Esophagus (tissue), 2 donors: ENCODE measurements around the gene SIM1. TPM values are rescaled to one million over a fixed set of nuclear protein-coding genes. Genes with fewer than 3 reads are reported as not detected.

Experiments
- H3K27ac ChIP-seq, 2 donors: one replicate each; pipeline ENCODE4 v1.5.1; 2013; ENCODE audit warnings: low read depth in 2 of 2, mild to moderate bottlenecking in 2 of 2, inconsistent platforms in 1 of 2, low read length in 1 of 2, moderate library complexity in 1 of 2
- H3K27me3 ChIP-seq, 2 donors: one replicate each; pipeline ENCODE4 v1.6.1; 2013; ENCODE audit warnings: low read length in 2 of 2, control low read depth in 1 of 2, mild to moderate bottlenecking in 1 of 2; ENCODE audit not compliant: insufficient read depth in 2 of 2, control insufficient read depth in 1 of 2
- H3K36me3 ChIP-seq, 2 donors: one replicate each; pipeline ENCODE4 v1.6.1; 2013; ENCODE audit warnings: low read length in 1 of 2; ENCODE audit not compliant: control insufficient read depth in 2 of 2, insufficient read depth in 2 of 2
- H3K4me1 ChIP-seq, 2 donors: one replicate each; pipeline ENCODE4 v1.6.1; 2013; ENCODE audit warnings: low read length in 1 of 2; ENCODE audit not compliant: control insufficient read depth in 2 of 2, insufficient read depth in 2 of 2
- H3K4me3 ChIP-seq, 2 donors: one replicate each; pipeline ENCODE4 v1.5.1; 2013; ENCODE audit warnings: low read length in 2 of 2, mild to moderate bottlenecking in 2 of 2, low read depth in 1 of 2, moderate library complexity in 1 of 2
- H3K9me3 ChIP-seq, 2 donors: one replicate each; pipeline ENCODE4 v1.6.1; 2013; ENCODE audit warnings: mild to moderate bottlenecking in 2 of 2, low read depth in 1 of 2, low read length in 1 of 2, moderate library complexity in 1 of 2; ENCODE audit not compliant: control insufficient read depth in 2 of 2, insufficient read depth in 1 of 2
- WGBS, 2 donors: extraction: QIAGEN DNeasy Blood & Tissue Kit; methylation state at CpG; one replicate each; pipeline ENCODE4 v1.1.7; 2013; 5-methylcytosine and 5-hydroxymethylcytosine counted together
- polyA plus RNA-seq, 2 donors: library from polyadenylated mRNA; stranded (reverse); fragments of 200-250 nt; gene quantifications; one replicate each; pipeline ENCODE4 v1.2.3, GENCODE V29; 2013
- donor health status: healthy with polysubstance abuse.
- donor health status: Bipolar disorder and iron deficiency.

Gene SIM1
- polyA plus RNA-seq, 2 donors, result not detected

GRCh38 chr6:100464162-100464851 is 414 bp downstream of the SIM1 start:
- 10 to 13% methylated on average over 46 of the region's 46 CpGs for WGBS, 2 donors
- H3K4me3 ChIP-seq, result peak overlapping the region in 1 of 2 donors; percentile 43
- H3K9me3 ChIP-seq, result peaks cover 6 to 20% of the 10 kb centered on the region in 2 donors

GRCh38 chr6:100463630-100464161 is 1.0 kb downstream of the SIM1 start:
- Histone ChIP-seq H3K27me3 (peaks cover 5 to 51% of the 10 kb centered on the region in 2 donors), H3K4me3 (no peak overlapping the region), H3K27ac (no peak overlapping the region), H3K36me3 (no peaks in the 10 kb centered on the region), H3K4me1 (peaks cover 7 to 11% of the 10 kb centered on the region in 2 donors), H3K9me3 (peaks cover 6 to 20% of the 10 kb centered on the region in 2 donors)
- WGBS, 2 donors, result 10 to 11% methylated on average over 24 of the region's 24 CpGs

More at GRCh38 chr6:100464162-100464851, 414 bp downstream of the SIM1 start:
- H3K4me1 ChIP-seq, result peaks cover 7 to 11% of the 10 kb centered on the region in 2 donors
- H3K27me3 ChIP-seq, result peaks cover 5 to 51% of the 10 kb centered on the region in 2 donors
- no peak overlapping the region for H3K27ac ChIP-seq
- no peaks in the 10 kb centered on the region for H3K36me3 ChIP-seq

- 24 to 26% methylated on average over 13 of the region's 13 CpGs for WGBS, 2 donors
- H3K4me1 ChIP-seq, result peaks cover 7 to 11% of the 10 kb centered on the region in 2 donors
Measured at GRCh38 chr6:100462706-100463629, 1.8 kb downstream of the SIM1 start.

DNA sequence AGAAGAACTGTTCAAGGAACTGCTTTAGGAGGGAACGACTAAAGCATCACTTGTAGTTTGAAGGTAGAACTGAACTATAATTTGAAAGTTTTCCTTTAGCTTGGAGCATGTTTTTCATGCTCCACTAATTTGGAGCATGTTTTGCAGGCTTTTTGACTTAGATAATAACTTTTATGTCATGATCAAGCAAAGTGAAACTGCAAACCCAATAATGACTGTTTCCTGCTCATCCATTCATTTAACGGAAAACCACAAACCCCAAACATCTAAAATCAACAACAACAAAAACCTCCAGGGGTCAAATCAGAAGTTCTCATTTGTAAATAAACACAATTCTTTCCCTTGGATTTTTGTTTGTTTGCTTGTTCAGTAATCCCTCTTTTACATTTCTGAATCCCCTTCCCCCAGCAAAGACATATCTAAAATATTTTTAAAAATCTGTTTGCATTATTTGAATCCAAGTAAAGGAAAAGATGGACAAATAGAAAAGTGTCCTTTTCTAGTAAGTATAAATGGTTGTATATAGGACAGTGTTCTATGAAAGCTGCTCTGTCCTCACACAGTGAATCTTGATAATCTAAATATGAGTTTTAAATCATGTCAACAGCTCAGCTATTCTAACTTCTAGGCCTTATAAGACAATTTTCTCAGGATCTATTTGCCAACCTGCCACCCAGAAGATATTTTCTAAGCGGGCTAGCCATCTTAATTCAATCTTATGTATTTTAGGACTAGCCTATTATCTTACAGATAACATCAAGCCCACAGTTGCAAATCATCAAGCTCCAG is 2.6 kb downstream of the SIM1 start:
- Histone ChIP-seq H3K27ac (no peak overlapping the region), H3K27me3 (peaks cover 5 to 55% of the 10 kb centered on the region in 2 donors), H3K36me3 (no peaks in the 10 kb centered on the region), H3K9me3 (peaks cover 6 to 31% of the 10 kb centered on the region in 2 donors), H3K4me1 (peaks cover 7 to 8% of the 10 kb centered on the region in 2 donors), H3K4me3 (no peak overlapping the region)
- 19 to 25% methylated on average over 3 of the region's 3 CpGs for WGBS, 2 donors

More at GRCh38 chr6:100462706-100463629, 1.8 kb downstream of the SIM1 start:
- no peaks in the 10 kb centered on the region for H3K36me3 ChIP-seq
- H3K4me3 ChIP-seq, result no peak overlapping the region
- H3K9me3 ChIP-seq, result peaks cover 6 to 24% of the 10 kb centered on the region in 2 donors
- H3K27ac ChIP-seq, result no peak overlapping the region
- peaks cover 5 to 57% of the 10 kb centered on the region in 2 donors for H3K27me3 ChIP-seq

GRCh38 chr6:100461278-100461916 is 3.3 kb downstream of the SIM1 start:
- no peaks in the 10 kb centered on the region for H3K36me3 ChIP-seq
- H3K4me3 ChIP-seq, result no peak overlapping the region
- H3K9me3 ChIP-seq, result peaks cover 6 to 27% of the 10 kb centered on the region in 2 donors
- WGBS, 2 donors, result 9 to 13% methylated on average over 29 of the region's 29 CpGs
- H3K27me3 ChIP-seq, result peaks cover 5 to 50% of the 10 kb centered on the region in 2 donors
- no peak overlapping the region for H3K27ac ChIP-seq
- peaks cover 6 to 7% of the 10 kb centered on the region in 2 donors for H3K4me1 ChIP-seq

GRCh38 chr6:100460650-100461204 is 4.0 kb downstream of the SIM1 start:
- H3K4me3 ChIP-seq, result no peak overlapping the region
- WGBS, 2 donors, result 7 to 8% methylated on average over 9 of the region's 9 CpGs
- peaks cover 5 to 52% of the 10 kb centered on the region in 2 donors for H3K27me3 ChIP-seq
- H3K27ac ChIP-seq, result no peak overlapping the region
- H3K4me1 ChIP-seq, result peaks cover 6 to 7% of the 10 kb centered on the region in 2 donors
- no peaks in the 10 kb centered on the region for H3K36me3 ChIP-seq
- peaks cover 6 to 27% of the 10 kb centered on the region in 2 donors for H3K9me3 ChIP-seq

GRCh38 chr6:100459592-100460184 is 5.0 kb downstream of the SIM1 start:
- peaks cover 0 to 30% of the 10 kb centered on the region in 2 donors for H3K9me3 ChIP-seq
- H3K36me3 ChIP-seq, result no peaks in the 10 kb centered on the region
- H3K27ac ChIP-seq, result no peak overlapping the region
- no peak overlapping the region for H3K4me3 ChIP-seq
- peaks cover 5 to 58% of the 10 kb centered on the region in 2 donors for H3K27me3 ChIP-seq
- H3K4me1 ChIP-seq, result peaks cover 2 to 7% of the 10 kb centered on the region in 2 donors

DNA sequence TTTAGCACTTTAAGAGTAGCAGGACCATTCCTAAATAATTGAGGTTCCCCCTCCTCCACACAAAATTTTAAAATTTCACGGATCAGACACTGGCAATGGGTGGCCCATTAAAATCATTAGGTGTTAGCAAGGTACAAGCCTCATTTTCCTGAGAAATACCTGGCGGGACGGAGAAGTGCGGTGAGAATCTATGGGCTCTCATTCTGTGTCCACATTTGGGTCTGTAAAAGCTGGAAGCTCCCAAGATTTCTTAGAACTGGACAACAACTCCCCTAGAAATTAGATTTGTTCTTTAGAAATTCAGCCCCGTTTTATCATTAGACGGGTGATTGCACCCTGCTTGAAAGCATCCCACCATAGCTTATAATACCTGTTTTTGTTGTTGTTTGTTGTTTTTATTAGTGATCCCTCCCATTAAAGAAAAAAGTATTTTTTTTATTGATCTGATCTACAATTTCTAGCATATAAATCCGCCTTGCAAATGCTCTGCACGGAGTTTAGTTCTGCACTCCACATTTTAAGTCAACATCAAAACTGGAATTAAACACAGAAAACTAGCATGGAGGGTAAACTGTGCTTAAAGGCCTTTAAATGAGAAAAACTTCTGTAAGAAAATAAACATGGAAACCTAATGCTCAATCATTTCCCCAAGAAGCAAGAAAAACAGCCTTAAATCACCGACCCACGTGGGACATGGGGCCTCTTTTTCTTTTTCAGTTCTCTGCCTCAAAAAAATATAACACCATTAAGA is 5.7 kb downstream of the SIM1 start:
- Histone ChIP-seq H3K36me3 (no peaks in the 10 kb centered on the region), H3K4me1 (peaks cover 0 to 1% of the 10 kb centered on the region in 2 donors), H3K27me3 (peaks cover 7 to 57% of the 10 kb centered on the region in 2 donors), H3K4me3 (no peak overlapping the region), H3K9me3 (peaks cover 0 to 26% of the 10 kb centered on the region in 2 donors), H3K27ac (no peak overlapping the region)
- 37 to 39% methylated on average over 10 of the region's 10 CpGs for WGBS, 2 donors
